GM12878 (cell line): ENCODE results near the gene E2F2. TPM values are rescaled to one million over a fixed set of nuclear protein-coding genes. Genes with fewer than 3 reads are reported as not detected.

Source experiments
- ATF2 ChIP-seq: IDR thresholded peaks from 2 replicates; pipeline ENCODE4 v1.6.1; 2012; ENCODE audit warnings: low read length, inconsistent platforms
- BCL11A ChIP-seq: IDR thresholded peaks from 2 replicates; pipeline ENCODE4 v1.6.1; 2011; ENCODE audit warnings: low read depth, low read length
- BCLAF1 ChIP-seq: fragments of 450-650 bp; IDR thresholded peaks from 2 replicates; pipeline ENCODE4 v1.6.1; 2017; ENCODE audit warnings: antibody characterized with exemption, mild to moderate bottlenecking, moderate library complexity
- BMI1 ChIP-seq: fragments of 450-650 bp; IDR thresholded peaks from 2 replicates; pipeline ENCODE4 v1.6.1; 2016; ENCODE audit warnings: mild to moderate bottlenecking, moderate library complexity, borderline replicate concordance
- CEBPB ChIP-seq, 2 experiments: fragments of 150-350 bp in 1 of 2; IDR thresholded peaks; 2 replicates each; pipeline ENCODE4 v1.6.1; 2012 to 2014; ENCODE audit warnings: low read depth in 2 of 2, low read length in 2 of 2, borderline replicate concordance in 1 of 2, inconsistent platforms in 1 of 2
- EP300 ChIP-seq, 2 experiments: fragments of 150-350 bp in 1 of 2; IDR thresholded peaks; 2 replicates each; pipeline ENCODE4 v1.6.1; 2011 to 2012; ENCODE audit warnings: low read depth in 2 of 2, low read length in 2 of 2, borderline replicate concordance in 1 of 2, improper control_type of control experiment in 1 of 2, inconsistent platforms in 1 of 2; ENCODE audit not compliant: control insufficient read depth in 1 of 2
- ESRRA ChIP-seq: IDR thresholded peaks from 2 replicates; pipeline ENCODE4 v1.6.1; 2012; ENCODE audit warnings: mild to moderate bottlenecking, low read length, improper control_type of control experiment
- HDAC2 ChIP-seq: fragments of 200-600 bp; sonication (generic); IDR thresholded peaks from 2 replicates; pipeline ENCODE4 v1.6.1; 2017
- HDGF ChIP-seq: fragments of 450-650 bp; IDR thresholded peaks from 2 replicates; pipeline ENCODE4 v1.6.1; 2016; ENCODE audit warnings: antibody characterized with exemption
- MEF2B ChIP-seq: fragments of 450-650 bp; IDR thresholded peaks from 2 replicates; pipeline ENCODE4 v1.6.1; 2018; ENCODE audit warnings: mild to moderate bottlenecking, moderate library complexity; ENCODE audit not compliant: partially characterized antibody, poor library complexity, severe bottlenecking
- MXI1 ChIP-seq: fragments of 150-350 bp; IDR thresholded peaks from 2 replicates; pipeline ENCODE4 v1.6.1; 2011; ENCODE audit warnings: low read depth, mild to moderate bottlenecking, inconsistent platforms, low read length, improper control_type of control experiment
- NR2F1 ChIP-seq: fragments of 450-650 bp; conservative IDR thresholded peaks from 2 replicates; pipeline ENCODE4 v1.6.1; 2017; ENCODE audit warnings: mild to moderate bottlenecking
- PRDM15 ChIP-seq: fragments of 450-650 bp; formaldehyde crosslinking; IDR thresholded peaks from 2 replicates; pipeline ENCODE4 v1.4.0; 2020; ENCODE audit warnings: mild to moderate bottlenecking, moderate library complexity
- RAD51 ChIP-seq: fragments of 450-650 bp; IDR thresholded peaks from 2 replicates; pipeline ENCODE4 v1.6.1; 2016; ENCODE audit warnings: moderate library complexity, mild to moderate bottlenecking, inconsistent platforms
- SMAD1 ChIP-seq: fragments of 450-650 bp; IDR thresholded peaks from 2 replicates; pipeline ENCODE4 v1.6.1; 2018; ENCODE audit warnings: mild to moderate bottlenecking, low read depth; ENCODE audit not compliant: partially characterized antibody
- SMAD5 ChIP-seq: IDR thresholded peaks from 2 replicates; pipeline ENCODE4 v1.6.1; 2016; ENCODE audit warnings: antibody characterized with exemption, low read depth
- SP1 ChIP-seq: IDR thresholded peaks from one replicate; pipeline ENCODE4 v1.6.1; 2011; ENCODE audit warnings: low read depth, low read length
- TAF1 ChIP-seq: IDR thresholded peaks from 2 replicates; pipeline ENCODE4 v1.6.1; 2011; ENCODE audit warnings: mild to moderate bottlenecking, low read depth, low read length, borderline replicate concordance
- TCF7 ChIP-seq: IDR thresholded peaks from 2 replicates; pipeline ENCODE4 v1.6.1; 2014; ENCODE audit warnings: antibody characterized with exemption, borderline replicate concordance
- USF1 ChIP-seq: IDR thresholded peaks from 2 replicates; pipeline ENCODE4 v1.6.1; 2011; ENCODE audit warnings: borderline replicate concordance, low read depth, mild to moderate bottlenecking, moderate library complexity, mixed read lengths, low read length; ENCODE audit not compliant: insufficient read depth; ENCODE audit errors: extremely low read length
- polyA plus RNA-seq, 11 experiments: library from polyadenylated mRNA; depleted of rRNA in 4 of 11; unstranded in 6 of 11; stranded (reverse) in 5 of 11; fragments of >200 nt; fragmentation: Nextera tagmentation in 4 of 11; fragmentation: Illumina TruSeq in 1 of 11; extraction: Ambion mirVana in 4 of 11; extraction: Trizol in 1 of 11; gene quantifications; 1 replicate in 1 of 11; 2 replicates in 10 of 11; pipeline versions ENCODE4 v1.2.1 to v1.2.3, GENCODE V29; 2011 to 2016; ENCODE audit warnings: inconsistent platforms in 2 of 11, missing spikeins in 2 of 11, low read depth in 1 of 11
- total RNA-seq, 4 experiments: library from RNA; depleted of rRNA in 3 of 4; stranded (reverse); fragments of >200 nt in 3 of 4; fragmentation: Illumina TruSeq in 1 of 4; extraction: Trizol in 1 of 4; gene quantifications; 2 replicates each; pipeline versions ENCODE4 v1.2.1 to v1.2.3, GENCODE V29; 2013 to 2021

The E2F2 gene
- total and polyA plus RNA-seq, 10 of the 15 experiments (the other 5 are each of a cell fraction or from before 2014, with no cell fraction given): 3.8 to 27.2 (median 14.6) TPM

GRCh38 chr1:23577056-23578004 is 46.3 kb upstream of the E2F2 start (continued):
- TF ChIP-seq TCF7: peak; percentile 78; the same call in 1 of the 2 replicates
- TF ChIP-seq HDGF: no peak
- TF ChIP-seq BCLAF1: no peak
- TF ChIP-seq ESRRA: no peak; the same call in 1 of the 2 replicates
- 0 out of 2 replicates have a peak, but pooled peaks have one; percentile 24 for TF ChIP-seq RAD51
- peak; percentile 38; the same call in 1 of the 2 replicates for TF ChIP-seq NR2F1
- TF ChIP-seq SMAD1: peak; percentile 26
- peak; percentile 24 for TF ChIP-seq SP1
- peak; percentile 98 for TF ChIP-seq MEF2B
- TF ChIP-seq TAF1: peak; percentile 61; the same call in 1 of the 2 replicates
- TF ChIP-seq HDAC2: no peak
- TF ChIP-seq CEBPB (IDR thresholded peaks at IDR 0.05; ENCODE audit: borderline replicate concordance in 1 of 2, low read depth in 2 of 2, low read length in 2 of 2): peak in 1 of 2 experiments; percentile 77; a peak in 2 of 4 replicates
- TF ChIP-seq PRDM15: no peak
- peak; percentile 75 to 85; a peak in 3 of 4 replicates for TF ChIP-seq EP300 (IDR thresholded peaks at IDR 0.05; ENCODE audit: borderline replicate concordance in 1 of 2, control insufficient read depth in 1 of 2, low read depth in 2 of 2, low read length in 2 of 2)
- TF ChIP-seq ATF2: peak; percentile 96
- peak; percentile 71; the same call in 1 of the 2 replicates for TF ChIP-seq MXI1
- TF ChIP-seq SMAD5: no peak
- no peak for TF ChIP-seq USF1
- peak; percentile 81 for TF ChIP-seq BCL11A
- peak; percentile 37; the same call in 1 of the 2 replicates for TF ChIP-seq BMI1
